Measurements from ENCODE around the gene IQSEC3.
A peak's percentile ranks its signal among the peaks of the same experiment; 100 is the strongest.

IQSEC3 gene

GRCh38 chr12:144650-145284, 78.2 kb downstream of the IQSEC3 start:
- no peak for DNase-seq

GRCh38 chr12:145369-145960, 78.9 kb downstream of the IQSEC3 start:
- DNase-seq, result no peak

GRCh38 chr12:147242-147641, 80.7 kb downstream of the IQSEC3 start:
- no peak for DNase-seq

- DNase-seq, result no peak
These were observed 82.3 kb downstream of the IQSEC3 start for GRCh38 chr12:148676-149416.

GRCh38 chr12:151579-151978, 85.0 kb downstream of the IQSEC3 start:
- no peak for DNase-seq

GRCh38 chr12:152440-152839, 85.9 kb downstream of the IQSEC3 start:
- peak; percentile 28 for DNase-seq

GRCh38 chr12:153080-153746, 86.6 kb downstream of the IQSEC3 start:
- peak; percentile 24 for DNase-seq

- no peak for DNase-seq
These were observed 87.5 kb downstream of the IQSEC3 start for GRCh38 chr12:154058-154457.

- no peak for DNase-seq
These were observed 88.4 kb downstream of the IQSEC3 start for GRCh38 chr12:155006-155405.

- DNase-seq, result no peak
These were observed 89.1 kb downstream of the IQSEC3 start for GRCh38 chr12:155646-156045.

GRCh38 chr12:156945-157344, 90.4 kb downstream of the IQSEC3 start:
- DNase-seq, result no peak

GRCh38 chr12:157644-158043, 91.1 kb downstream of the IQSEC3 start:
- no peak for DNase-seq

- no peak for DNase-seq
These were observed 92.7 kb downstream of the IQSEC3 start for GRCh38 chr12:159156-159782.

- no peak for DNase-seq
These were observed 94.3 kb downstream of the IQSEC3 start for GRCh38 chr12:160858-161257.

GRCh38 chr12:161823-162222, 95.3 kb downstream of the IQSEC3 start:
- DNase-seq, result no peak

- DNase-seq, result no peak
These were observed 96.1 kb downstream of the IQSEC3 start for GRCh38 chr12:162467-163307.

GRCh38 chr12:163406-163986, 96.9 kb downstream of the IQSEC3 start:
- no peak for DNase-seq

- peak; percentile 54 for DNase-seq
These were observed 97.6 kb downstream of the IQSEC3 start for GRCh38 chr12:164207-164606.

- DNase-seq, result no peak
These were observed 99.3 kb downstream of the IQSEC3 start for GRCh38 chr12:165862-166368.

GRCh38 chr12:166425-167075, 100.0 kb downstream of the IQSEC3 start:
- no peak for DNase-seq

GRCh38 chr12:167959-168600, 101.5 kb downstream of the IQSEC3 start:
- DNase-seq, result no peak

All from DMS79 treated with DMSO at 0.1 percent for 48 hours (cell line).